GM06990 (cell line): ENCODE data around the gene BEAN1.

Experiments used
- DNase-seq: peaks from one replicate; pipeline ENCODE4 v3.0.0-alpha.2; 2011; ENCODE audit not compliant: insufficient read length; ENCODE audit errors: extremely low read depth
- H3K27me3 ChIP-seq: replicated peaks from 2 replicates; pipeline ENCODE4 v1.6.0; 2011; ENCODE audit warnings: low read length; ENCODE audit not compliant: control insufficient read depth, insufficient read depth
- H3K36me3 ChIP-seq: 2 replicates; pipeline ENCODE4 v1.5.1; 2011; ENCODE audit warnings: low read length; ENCODE audit not compliant: control insufficient read depth, insufficient read depth
- H3K4me3 ChIP-seq: replicated peaks from 2 replicates; pipeline ENCODE4 v1.5.1; 2011; ENCODE audit warnings: low read depth, mild to moderate bottlenecking, control low read depth, low read length
- TF ChIP-seq, protein P1 (sequence below): IDR thresholded peaks from 2 replicates; pipeline ENCODE4 v1.5.1; 2011; ENCODE audit warnings: low read length, control low read depth, mild to moderate bottlenecking, inconsistent platforms; ENCODE audit not compliant: insufficient read depth, poor library complexity, severe bottlenecking

Gene BEAN1

DNA sequence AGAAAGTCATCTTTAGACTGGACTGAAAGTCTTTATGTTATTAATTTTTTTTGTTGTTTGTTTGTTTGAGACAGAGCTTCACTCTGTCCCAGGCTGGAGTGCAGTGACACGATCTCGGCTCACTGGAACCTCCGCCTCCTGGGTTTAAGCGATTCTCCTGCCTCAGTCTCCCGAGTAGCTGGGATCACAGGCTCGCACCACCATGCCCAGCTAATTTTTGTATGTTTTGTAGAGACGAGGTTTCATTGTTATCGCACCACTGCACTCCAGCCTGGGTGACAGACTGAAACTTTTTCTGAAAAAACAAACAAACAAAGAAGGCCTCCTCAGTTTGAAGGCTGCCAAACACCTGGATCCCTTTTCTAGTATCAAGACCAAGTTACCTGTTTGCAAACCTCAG lies 4.7 kb downstream of the BEAN1 start:
- Histone ChIP-seq H3K4me3 (no peak overlapping the region), H3K36me3 (no peaks in the 10 kb centered on the region), H3K27me3 (peaks cover 11% of the 10 kb centered on the region; the same call in 1 of the 2 replicates)
- TF ChIP-seq, protein P1, sequence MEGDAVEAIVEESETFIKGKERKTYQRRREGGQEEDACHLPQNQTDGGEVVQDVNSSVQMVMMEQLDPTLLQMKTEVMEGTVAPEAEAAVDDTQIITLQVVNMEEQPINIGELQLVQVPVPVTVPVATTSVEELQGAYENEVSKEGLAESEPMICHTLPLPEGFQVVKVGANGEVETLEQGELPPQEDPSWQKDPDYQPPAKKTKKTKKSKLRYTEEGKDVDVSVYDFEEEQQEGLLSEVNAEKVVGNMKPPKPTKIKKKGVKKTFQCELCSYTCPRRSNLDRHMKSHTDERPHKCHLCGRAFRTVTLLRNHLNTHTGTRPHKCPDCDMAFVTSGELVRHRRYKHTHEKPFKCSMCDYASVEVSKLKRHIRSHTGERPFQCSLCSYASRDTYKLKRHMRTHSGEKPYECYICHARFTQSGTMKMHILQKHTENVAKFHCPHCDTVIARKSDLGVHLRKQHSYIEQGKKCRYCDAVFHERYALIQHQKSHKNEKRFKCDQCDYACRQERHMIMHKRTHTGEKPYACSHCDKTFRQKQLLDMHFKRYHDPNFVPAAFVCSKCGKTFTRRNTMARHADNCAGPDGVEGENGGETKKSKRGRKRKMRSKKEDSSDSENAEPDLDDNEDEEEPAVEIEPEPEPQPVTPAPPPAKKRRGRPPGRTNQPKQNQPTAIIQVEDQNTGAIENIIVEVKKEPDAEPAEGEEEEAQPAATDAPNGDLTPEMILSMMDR = no peak
- no peak for DNase-seq

DNA sequence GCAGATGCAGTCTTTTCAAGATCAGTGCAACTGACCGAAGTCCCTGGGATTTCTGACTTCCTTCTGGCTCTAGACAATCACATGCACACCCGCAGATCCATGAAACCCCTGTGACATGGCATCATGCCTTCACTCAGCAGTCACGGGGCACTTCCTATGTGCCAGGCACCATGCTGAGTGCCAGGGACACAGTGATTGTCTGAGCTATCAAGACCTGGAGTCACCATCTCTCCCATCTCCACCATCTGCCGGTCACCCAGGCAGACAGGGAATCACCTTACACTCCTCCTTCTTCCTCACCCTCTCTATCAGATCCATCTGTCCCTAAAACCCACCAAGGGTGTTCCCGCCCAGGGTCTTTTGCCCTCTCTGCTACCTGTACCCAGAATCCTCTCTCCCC lies 5.3 kb downstream of the BEAN1 start:
- peaks cover 11% of the 10 kb centered on the region; the same call in 1 of the 2 replicates for H3K27me3 ChIP-seq
- no peak for DNase-seq

DNA sequence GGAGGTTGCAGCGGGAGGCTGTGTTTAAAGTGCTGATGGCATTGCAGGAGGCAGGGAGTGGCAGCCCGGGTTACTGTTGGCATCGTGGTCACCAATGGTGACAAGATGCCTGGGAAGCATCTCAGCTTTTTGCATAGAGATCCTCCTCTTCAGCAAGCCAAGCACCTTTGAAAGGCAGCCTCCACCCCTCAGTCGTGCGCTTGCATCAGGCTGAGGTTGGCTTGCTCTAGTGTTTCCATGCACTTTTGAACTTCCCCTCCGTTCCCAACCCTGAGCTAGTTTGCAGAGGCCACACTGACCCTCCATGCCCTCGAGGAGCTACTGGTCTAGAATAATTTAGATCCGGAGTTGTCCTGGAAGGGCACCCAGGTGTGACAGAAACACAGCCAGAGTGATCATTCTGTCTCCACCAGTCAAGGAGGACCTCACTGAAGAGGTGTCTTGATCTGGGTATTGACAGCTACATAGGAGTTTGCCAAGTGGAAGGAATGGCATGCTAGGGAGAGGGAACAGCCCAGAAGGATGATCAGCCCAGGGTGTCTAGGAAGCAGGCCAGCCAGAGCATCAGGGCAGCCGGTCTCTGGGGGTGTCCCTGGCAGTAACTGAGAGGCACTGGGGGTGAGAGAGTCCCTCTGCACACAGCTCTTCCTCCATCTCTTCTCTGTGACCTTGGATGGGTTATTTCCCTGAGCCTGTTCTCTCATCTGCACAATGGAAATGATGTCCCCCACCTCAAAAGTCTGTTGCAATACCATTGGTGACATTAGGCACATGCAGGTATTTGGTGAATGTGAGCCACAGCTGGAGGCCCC lies 7.7 kb downstream of the BEAN1 start:
- no peak overlapping the region for H3K4me3 ChIP-seq
- no peak for DNase-seq
- no peaks in the 10 kb centered on the region; the same call in 1 of the 2 replicates for H3K27me3 ChIP-seq
- TF ChIP-seq, protein P1 = no peak
- H3K36me3 ChIP-seq = no peaks in the 10 kb centered on the region

More for the DNA sequence above, 5.3 kb downstream of the BEAN1 start:
- no peak overlapping the region for H3K4me3 ChIP-seq
- no peaks in the 10 kb centered on the region for H3K36me3 ChIP-seq
- TF ChIP-seq, protein P1 = no peak

DNA sequence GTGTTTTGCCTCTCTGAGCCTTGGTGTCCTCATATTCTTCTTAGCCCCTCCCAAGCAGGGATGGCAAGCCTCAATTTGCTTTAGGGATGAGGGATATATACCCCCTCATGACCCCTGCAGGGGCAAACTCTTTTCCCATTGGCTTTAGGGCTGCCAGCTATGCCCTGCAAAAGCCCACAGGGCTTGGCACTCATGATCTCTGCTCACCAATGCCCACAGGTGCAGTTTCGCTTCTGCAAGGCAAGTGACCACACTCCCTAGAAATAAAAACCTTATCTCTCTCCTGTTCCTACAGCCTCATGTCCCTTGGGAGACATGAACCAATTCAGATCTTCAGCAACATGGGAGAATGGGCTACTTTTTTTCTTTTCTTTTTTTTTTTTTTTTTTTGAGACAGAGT lies 8.8 kb downstream of the BEAN1 start:
- Histone ChIP-seq H3K36me3 (no peaks in the 10 kb centered on the region), H3K27me3 (no peaks in the 10 kb centered on the region; the same call in none of the 2 replicates), H3K4me3 (no peak overlapping the region)
- no peak for DNase-seq
- TF ChIP-seq, protein P1 = no peak

DNA sequence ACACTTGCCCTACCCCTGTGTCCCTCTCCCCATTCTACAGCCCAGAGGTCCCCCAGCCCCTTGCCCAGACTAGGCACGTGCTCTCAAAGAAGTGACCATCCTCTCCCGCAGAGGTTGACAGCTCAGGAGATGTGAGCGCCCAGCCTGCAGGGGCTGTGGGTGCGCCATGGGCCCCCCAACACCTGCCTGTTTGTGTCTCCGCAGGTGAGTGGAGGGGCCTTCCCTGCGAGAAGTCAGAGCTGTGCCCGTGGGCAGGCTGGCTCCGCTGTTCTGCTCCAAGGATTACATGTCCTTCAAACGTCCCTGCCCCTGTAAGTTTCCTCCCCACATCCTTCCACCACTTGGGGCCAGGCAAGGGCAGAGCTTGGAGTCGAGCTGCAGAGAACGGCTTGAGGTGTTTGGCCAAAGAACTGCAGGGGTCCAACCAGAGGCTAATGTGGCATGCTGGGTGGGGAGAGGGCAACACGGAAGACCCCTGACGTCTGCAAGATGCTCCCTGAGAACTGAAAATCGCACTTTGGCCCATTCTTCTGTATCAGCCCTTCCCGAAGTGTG lies 10.4 kb downstream of the BEAN1 start:
- H3K4me3 ChIP-seq = no peak overlapping the region
- no peaks in the 10 kb centered on the region for H3K36me3 ChIP-seq
- H3K27me3 ChIP-seq = no peaks in the 10 kb centered on the region; the same call in none of the 2 replicates
- TF ChIP-seq, protein P1 = no peak
- DNase-seq = no peak
